ENCODE data around the gene OR6B1.
"Not testable (repeated sequence)": the region's sequence is repeated elsewhere in the genome, so short reads cannot be mapped to it uniquely, and the experiment has no call there.

Gene OR6B1

GRCh38 chr7:144038887-144039286, 38.8 kb downstream of the OR6B1 start:
- DNase-seq (ENCODE audit: low spot score), result no peak

GRCh38 chr7:144048648-144049047, 48.5 kb downstream of the OR6B1 start, which contains the start of gene OR2A5:
Gene OR2A5, plus strand, starts transcription at chr7:144048948. Its CDS starts 1,454 bp downstream, at chr7:144050402.
- DNase-seq (ENCODE audit: low spot score), result no peak

- DNase-seq (ENCODE audit: low spot score), result no peak
Observed at GRCh38 chr7:144049491-144049890, 49.4 kb downstream of the OR6B1 start.

- no peak for DNase-seq (ENCODE audit: low spot score)
Observed at GRCh38 chr7:144050093-144050492, 50.0 kb downstream of the OR6B1 start.

- not testable (repeated sequence) for DNase-seq (ENCODE audit: low spot score)
Observed at GRCh38 chr7:144050884-144051283, 50.8 kb downstream of the OR6B1 start.

GRCh38 chr7:144057954-144058353, 57.8 kb downstream of the OR6B1 start:
- no peak for DNase-seq (ENCODE audit: low spot score)
